Measurements from ENCODE around the gene ANKHD1. TPM values are rescaled to one million over a fixed set of nuclear protein-coding genes. Genes with fewer than 3 reads are reported as not detected.

Gene ANKHD1
- total RNA-seq, 1 donor from 2014 or later: 77.1 TPM

- Histone ChIP-seq H3K36me3 (ENCODE audit: control insufficient read depth, insufficient read depth, low read length) (peaks cover 22% of the 10 kb centered on the region), H3K27me3 (ENCODE audit: control insufficient read depth, insufficient read depth, low read length) (no peaks in the 10 kb centered on the region), H3K4me3 (ENCODE audit: low read depth, low read length) (peak overlapping the region; percentile 47)
- FAIRE-seq: no peak
- DNase-seq (ENCODE audit: low read depth): no peak
- no peak for TF ChIP-seq CTCF (IDR thresholded peaks at IDR 0.05; ENCODE audit: insufficient read depth, low read length, severe bottlenecking)
These were observed 146.7 kb downstream of the ANKHD1 start for GRCh38 chr5:140548300-140548688.

- Histone ChIP-seq H3K27me3 (ENCODE audit: control insufficient read depth, insufficient read depth, low read length) (no peaks in the 10 kb centered on the region), H3K4me3 (ENCODE audit: low read depth, low read length) (no peak overlapping the region), H3K36me3 (ENCODE audit: control insufficient read depth, insufficient read depth, low read length) (peaks cover 22% of the 10 kb centered on the region)
- no peak for TF ChIP-seq CTCF (IDR thresholded peaks at IDR 0.05; ENCODE audit: insufficient read depth, low read length, severe bottlenecking)
- DNase-seq (ENCODE audit: low read depth) (no peak), FAIRE-seq (no peak)
These were observed 147.2 kb downstream of the ANKHD1 start for GRCh38 chr5:140548791-140549190.

- DNase-seq (ENCODE audit: low read depth) (no peak), FAIRE-seq (no peak)
- no peak for TF ChIP-seq CTCF (IDR thresholded peaks at IDR 0.05; ENCODE audit: insufficient read depth, low read length, severe bottlenecking)
These were observed 147.9 kb downstream of the ANKHD1 start for GRCh38 chr5:140549237-140550144.

GRCh38 chr5:140550147-140551079 is 148.8 kb downstream of the ANKHD1 start:
- DNase-seq (ENCODE audit: low read depth) (no peak), FAIRE-seq (no peak)
- H3K36me3 ChIP-seq (ENCODE audit: control insufficient read depth, insufficient read depth, low read length): peaks cover 22% of the 10 kb centered on the region
- no peaks in the 10 kb centered on the region for H3K27me3 ChIP-seq (ENCODE audit: control insufficient read depth, insufficient read depth, low read length)
- no peak for TF ChIP-seq CTCF (IDR thresholded peaks at IDR 0.05; ENCODE audit: insufficient read depth, low read length, severe bottlenecking)
- H3K4me3 ChIP-seq (ENCODE audit: low read depth, low read length): no peak overlapping the region

More at GRCh38 chr5:140549237-140550144, 147.9 kb downstream of the ANKHD1 start:
- Histone ChIP-seq H3K36me3 (ENCODE audit: control insufficient read depth, insufficient read depth, low read length) (peaks cover 22% of the 10 kb centered on the region), H3K27me3 (ENCODE audit: control insufficient read depth, insufficient read depth, low read length) (no peaks in the 10 kb centered on the region), H3K4me3 (ENCODE audit: low read depth, low read length) (no peak overlapping the region)

- FAIRE-seq: no peak
- no peaks in the 10 kb centered on the region for H3K27me3 ChIP-seq (ENCODE audit: control insufficient read depth, insufficient read depth, low read length)
- TF ChIP-seq CTCF (IDR thresholded peaks at IDR 0.05; ENCODE audit: insufficient read depth, low read length, severe bottlenecking): no peak
- H3K4me3 ChIP-seq (ENCODE audit: low read depth, low read length): no peak overlapping the region
- peaks cover 22% of the 10 kb centered on the region for H3K36me3 ChIP-seq (ENCODE audit: control insufficient read depth, insufficient read depth, low read length)
- no peak for DNase-seq (ENCODE audit: low read depth)
These were observed 150.2 kb downstream of the ANKHD1 start for GRCh38 chr5:140551872-140552271.
